GM21717 (cell line): ENCODE data around the gene GTF2H3.

Experiments
- ATAC-seq: cut with Tn5 transposase; IDR thresholded peaks from one replicate; pipeline ENCODE4 v1.9.1; 2021; ENCODE audit warnings: mild to moderate bottlenecking, moderate library complexity; ENCODE audit not compliant: unreplicated experiment

The GTF2H3 gene

GRCh38 chr12:123696646-123697045 is 63.0 kb downstream of the GTF2H3 start:
- no peak for ATAC-seq

- ATAC-seq: no peak
These were observed 72.3 kb downstream of the GTF2H3 start for GRCh38 chr12:123705935-123706334.

- ATAC-seq: no peak
These were observed 73.8 kb downstream of the GTF2H3 start for GRCh38 chr12:123707466-123707865.
